AG09309 (cell line): ENCODE data around the gene PSKH1.
A peak's percentile ranks its signal among the peaks of the same experiment; 100 is the strongest.

Experiments
- DNase-seq: peaks from one replicate; pipeline ENCODE4 v3.0.0-alpha.2; 2010; ENCODE audit warnings: low read depth
- H3K4me3 ChIP-seq: 2 replicates; pipeline ENCODE4 v1.5.1; 2011; ENCODE audit warnings: mild to moderate bottlenecking, low read depth, low read length, moderate library complexity; ENCODE audit not compliant: control insufficient read depth
- TF ChIP-seq, protein P1 (sequence below): IDR thresholded peaks from 2 replicates; pipeline ENCODE4 v1.5.1; 2011; ENCODE audit warnings: mild to moderate bottlenecking, low read depth, low read length, inconsistent platforms; ENCODE audit not compliant: insufficient read depth, control insufficient read depth; ENCODE audit errors: missing control alignments

The PSKH1 gene

GRCh38 chr16:67881621-67882161 is 11.4 kb upstream of the PSKH1 start:
- no peak overlapping the region for H3K4me3 ChIP-seq
- TF ChIP-seq, protein P1, sequence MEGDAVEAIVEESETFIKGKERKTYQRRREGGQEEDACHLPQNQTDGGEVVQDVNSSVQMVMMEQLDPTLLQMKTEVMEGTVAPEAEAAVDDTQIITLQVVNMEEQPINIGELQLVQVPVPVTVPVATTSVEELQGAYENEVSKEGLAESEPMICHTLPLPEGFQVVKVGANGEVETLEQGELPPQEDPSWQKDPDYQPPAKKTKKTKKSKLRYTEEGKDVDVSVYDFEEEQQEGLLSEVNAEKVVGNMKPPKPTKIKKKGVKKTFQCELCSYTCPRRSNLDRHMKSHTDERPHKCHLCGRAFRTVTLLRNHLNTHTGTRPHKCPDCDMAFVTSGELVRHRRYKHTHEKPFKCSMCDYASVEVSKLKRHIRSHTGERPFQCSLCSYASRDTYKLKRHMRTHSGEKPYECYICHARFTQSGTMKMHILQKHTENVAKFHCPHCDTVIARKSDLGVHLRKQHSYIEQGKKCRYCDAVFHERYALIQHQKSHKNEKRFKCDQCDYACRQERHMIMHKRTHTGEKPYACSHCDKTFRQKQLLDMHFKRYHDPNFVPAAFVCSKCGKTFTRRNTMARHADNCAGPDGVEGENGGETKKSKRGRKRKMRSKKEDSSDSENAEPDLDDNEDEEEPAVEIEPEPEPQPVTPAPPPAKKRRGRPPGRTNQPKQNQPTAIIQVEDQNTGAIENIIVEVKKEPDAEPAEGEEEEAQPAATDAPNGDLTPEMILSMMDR: no peak
- DNase-seq: no peak

- TF ChIP-seq, protein P1: no peak
- H3K4me3 ChIP-seq: no peak overlapping the region
- no peak for DNase-seq
Observed at GRCh38 chr16:67882374-67883145, 10.5 kb upstream of the PSKH1 start.

DNA sequence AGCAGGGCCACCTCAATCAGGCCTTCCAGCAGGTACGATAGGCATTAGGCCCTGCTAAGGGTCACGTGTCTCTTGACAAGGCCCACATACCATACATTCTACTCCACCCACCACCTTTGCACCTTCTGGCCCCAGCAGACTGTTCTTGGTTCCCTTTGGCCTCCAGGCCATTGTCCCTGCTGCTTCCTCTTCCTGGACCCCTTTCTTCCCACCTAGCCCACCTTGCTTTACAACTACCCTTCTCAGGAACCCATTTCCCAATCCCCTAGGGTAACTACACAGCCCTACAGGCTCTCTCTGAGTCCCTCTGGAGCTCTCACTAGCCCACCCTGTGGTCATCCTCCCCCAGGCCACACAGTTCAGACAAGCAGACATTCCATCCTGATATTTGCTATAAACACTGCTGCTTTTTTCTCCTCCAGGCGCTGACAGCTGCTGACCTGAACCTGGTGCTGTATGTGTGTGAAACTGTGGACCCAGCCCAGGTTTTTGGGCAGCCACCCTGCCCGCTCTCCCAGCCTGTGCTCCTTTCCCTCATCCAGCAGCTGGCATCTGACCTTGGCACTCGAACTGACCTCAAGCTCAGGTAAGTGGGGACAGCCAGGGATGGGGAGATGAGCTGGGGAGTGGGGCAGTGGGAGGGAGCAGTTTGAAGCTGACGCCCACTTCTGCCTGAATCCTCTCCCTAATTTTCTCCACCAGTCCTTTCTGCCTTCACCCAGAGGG is 9.7 kb upstream of the PSKH1 start:
- DNase-seq: no peak
- H3K4me3 ChIP-seq: no peak overlapping the region
- TF ChIP-seq, protein P1: no peak

GRCh38 chr16:67883872-67884261 is 9.2 kb upstream of the PSKH1 start:
- TF ChIP-seq, protein P1: peak; percentile 89
- no peak overlapping the region for H3K4me3 ChIP-seq
- no peak for DNase-seq

- TF ChIP-seq, protein P1: no peak
- DNase-seq: no peak
- no peak within 1 kb of the TSS for H3K4me3 ChIP-seq
Observed at GRCh38 chr16:67884684-67885083, 8.4 kb upstream of the PSKH1 start, which contains the start of gene NRN1L. Gene NRN1L (plus strand): TSS chr16:67884885. CDS start chr16:67884904, 19 bp downstream.

- DNase-seq: no peak
- no peak overlapping the region for H3K4me3 ChIP-seq
- TF ChIP-seq, protein P1: no peak
Observed at GRCh38 chr16:67885545-67885944, 7.5 kb upstream of the PSKH1 start.
